ENCODE results near the gene COL4A2.

- TF ChIP-seq CTCF (conservative IDR thresholded peaks at IDR 0.05; ENCODE audit: low read length) (no peak), EZH2phosphoT487 (IDR thresholded peaks at IDR 0.05; ENCODE audit: borderline replicate concordance) (no peak)
Measured at GRCh38 chr13:110549795-110550160, 242.7 kb downstream of the COL4A2 start.
